Fibroblast of gingiva (primary cell): ENCODE data around the gene RPLP2.

Source experiments
- DNase-seq: peaks from one replicate; pipeline ENCODE4 v3.0.0-alpha.2; 2011; ENCODE audit warnings: low read depth

Gene RPLP2

DNA sequence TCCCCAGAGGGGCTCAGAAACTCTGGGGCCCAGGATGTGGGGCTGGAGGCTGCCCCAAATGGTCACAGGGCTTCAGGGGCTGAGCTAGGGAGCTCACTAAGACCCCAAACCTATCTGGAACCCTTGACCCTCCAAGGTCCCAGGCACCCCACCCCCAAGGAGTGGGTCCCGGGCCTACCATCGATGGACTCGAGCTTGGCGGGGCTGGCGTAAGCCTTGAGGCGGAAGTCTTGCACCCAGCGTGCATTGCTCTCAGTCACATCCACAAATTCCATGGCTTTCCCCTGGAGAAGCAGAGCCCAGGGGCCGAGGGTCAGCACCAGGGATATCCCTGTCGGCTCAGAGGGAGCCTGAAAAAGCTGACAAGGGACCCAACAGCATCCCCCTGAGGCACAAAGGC is 35.9 kb upstream of the RPLP2 start:
- DNase-seq, result no peak

DNA sequence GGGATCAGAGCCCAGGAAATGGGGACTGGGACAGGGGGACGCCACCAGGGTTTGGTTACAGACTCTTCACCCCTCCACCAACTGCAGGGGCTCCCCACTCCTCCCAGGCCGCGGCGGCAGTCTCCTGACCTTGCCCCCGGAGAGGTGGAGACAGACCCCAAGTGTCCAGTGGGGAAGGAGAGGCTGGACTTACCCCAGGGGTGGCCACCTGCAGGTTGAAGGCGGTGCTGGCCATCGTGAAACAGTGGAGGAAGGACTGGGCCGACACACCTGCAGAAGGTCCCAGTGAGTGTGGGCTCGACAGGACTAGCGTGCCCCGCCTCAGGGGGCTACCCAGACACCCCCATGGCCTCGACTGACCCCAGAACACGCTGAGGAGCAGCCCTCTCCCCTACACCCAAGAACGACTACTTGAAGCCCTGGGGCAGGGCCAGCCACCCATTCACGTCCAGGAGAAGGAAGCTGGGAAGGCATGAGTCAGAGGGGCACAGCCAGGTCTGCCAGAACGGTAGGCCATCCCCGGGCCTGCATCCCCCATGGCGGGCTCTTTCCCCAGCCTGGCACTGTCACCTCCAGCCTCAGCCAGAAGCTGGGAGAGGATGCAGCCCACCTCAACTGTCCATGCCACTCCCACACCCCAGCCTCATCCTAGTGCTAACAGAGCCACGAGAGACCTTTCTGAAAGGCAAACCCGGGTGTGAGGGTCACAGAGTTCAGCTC is 34.7 kb upstream of the RPLP2 start:
- DNase-seq, result no peak

DNA sequence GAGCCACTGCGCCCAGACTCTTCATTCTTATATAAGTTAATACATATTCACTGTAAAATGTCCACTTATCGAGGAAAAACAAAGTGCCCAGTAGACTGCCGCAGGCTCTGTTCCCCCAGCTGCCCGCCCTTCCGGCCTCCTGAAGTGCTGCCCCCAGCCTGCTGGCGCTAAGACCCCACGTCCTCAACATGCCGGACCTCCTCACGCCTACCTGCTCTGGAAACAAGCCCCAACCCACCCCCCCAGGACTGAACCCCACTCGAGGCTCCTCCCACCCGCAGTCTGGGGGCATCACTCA is 33.6 kb upstream of the RPLP2 start:
- DNase-seq, result no peak

DNA sequence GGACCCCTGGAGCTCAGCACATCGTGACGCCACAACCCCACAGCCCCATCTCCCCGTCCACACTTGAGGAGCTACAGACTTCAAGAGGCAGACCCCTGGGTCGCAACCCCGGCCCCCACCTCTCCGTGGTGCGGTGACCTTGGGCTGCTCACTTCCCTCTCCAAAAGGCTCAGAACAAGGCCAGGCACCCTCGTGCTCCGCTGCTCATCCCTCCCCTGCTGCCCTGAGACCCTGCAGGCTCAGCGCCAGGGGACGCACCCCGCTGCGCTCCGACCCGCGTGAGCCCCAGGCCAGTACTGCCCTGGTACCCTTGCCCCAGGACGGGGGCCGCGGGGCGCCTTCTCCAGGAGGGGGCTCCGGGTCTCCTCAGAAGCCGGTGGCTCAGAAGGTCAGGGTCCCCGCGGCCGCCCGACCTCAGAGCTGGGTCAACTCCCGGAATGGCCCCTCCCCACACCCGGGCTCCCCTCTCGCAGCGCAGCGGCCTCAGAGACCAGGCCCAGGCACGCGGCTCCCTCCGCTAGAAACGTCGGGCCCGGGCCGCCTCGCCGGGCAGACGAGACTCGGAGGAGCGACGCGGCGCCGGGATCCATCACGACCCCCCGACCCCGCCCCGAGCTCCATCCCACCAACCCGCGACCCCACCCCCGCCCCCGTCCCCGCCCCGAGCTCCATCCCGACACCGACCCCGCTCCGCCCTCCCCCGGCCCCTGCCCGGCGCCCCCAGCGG is 33.0 kb upstream of the RPLP2 start:
- DNase-seq, result no peak

- DNase-seq, result peak; percentile 79
Measured at GRCh38 chr11:777288-778255, 32.2 kb upstream of the RPLP2 start, which contains the start of gene GATD1. GATD1 (minus strand) TSS chr11:777487; CDS start chr11:777462, 25 bp downstream.

DNA sequence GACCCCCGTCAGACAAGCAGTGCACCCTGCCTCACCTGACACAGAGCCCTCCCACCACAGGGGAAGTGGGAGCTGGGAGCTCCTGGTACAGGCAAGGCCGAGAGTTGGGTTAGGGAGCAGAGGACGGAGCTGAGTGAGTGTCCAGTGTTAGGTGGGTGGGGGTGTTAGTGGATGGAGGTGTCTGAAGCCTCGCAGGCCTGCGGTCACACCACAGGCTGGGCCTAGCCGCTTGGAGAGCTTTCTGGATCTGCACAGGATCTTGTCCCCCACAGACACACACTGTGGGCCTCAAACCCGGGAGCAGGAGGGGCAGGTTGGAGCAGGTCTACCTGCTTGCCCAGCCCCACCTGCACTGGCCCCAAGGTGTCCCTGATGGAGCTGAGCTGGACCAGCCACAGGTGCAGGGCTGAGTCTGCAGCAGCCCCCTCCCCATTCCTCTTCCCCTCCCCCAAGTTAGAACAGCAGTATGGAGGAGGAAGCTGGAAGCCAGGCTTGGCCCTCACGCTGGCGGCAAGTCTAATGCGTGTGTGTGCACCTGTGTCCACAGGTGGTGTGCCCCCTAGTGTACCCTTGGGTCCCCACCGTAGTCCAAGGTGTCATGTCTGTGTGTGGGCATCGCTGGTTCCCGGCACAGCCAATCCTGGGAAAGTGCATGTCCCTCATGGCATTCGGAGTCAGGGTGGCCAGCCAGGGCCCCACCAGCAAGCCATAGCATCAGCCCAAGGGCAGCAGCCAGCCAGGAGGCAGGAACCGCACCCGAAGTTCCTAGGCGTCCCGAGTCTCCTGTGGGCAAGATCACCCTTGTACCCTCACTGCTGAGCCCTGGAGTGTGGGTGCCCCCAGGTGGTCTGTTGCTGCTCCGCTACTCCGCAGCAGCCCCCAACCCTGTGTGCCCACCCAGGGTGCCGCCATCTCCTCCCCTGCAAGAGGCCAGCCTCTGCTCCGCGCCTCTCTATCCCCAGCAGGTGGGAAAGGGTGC is 30.5 kb upstream of the RPLP2 start:
- no peak for DNase-seq

DNA sequence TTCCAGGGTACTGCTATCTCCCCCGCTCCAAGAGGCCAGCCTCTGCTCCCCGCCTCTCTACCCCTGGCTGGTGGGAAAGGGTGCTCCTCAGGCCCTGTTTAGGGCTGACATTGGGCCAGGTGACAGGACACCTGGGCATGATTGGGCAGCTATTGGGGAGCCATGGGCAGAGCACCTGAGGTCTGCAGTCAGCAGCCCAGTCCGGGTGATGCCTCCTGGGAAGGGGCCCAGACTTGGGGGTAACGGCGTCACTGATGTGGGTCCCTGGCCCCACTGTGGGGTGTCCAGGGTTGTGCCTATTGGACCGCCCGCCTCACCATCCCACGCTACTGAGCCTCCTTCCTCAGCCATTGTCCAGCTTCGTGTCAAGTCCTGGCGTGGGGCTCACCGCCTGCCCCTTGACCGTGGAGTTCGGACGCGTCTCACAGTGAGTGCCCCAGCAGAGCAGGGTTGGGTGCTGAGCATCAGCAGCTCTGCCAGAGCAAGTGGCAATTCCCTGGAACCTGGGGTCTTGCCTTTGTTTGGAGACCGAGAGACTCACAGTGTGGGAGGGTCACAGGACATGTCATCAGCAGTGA is 29.7 kb upstream of the RPLP2 start:
- DNase-seq, result no peak

DNA sequence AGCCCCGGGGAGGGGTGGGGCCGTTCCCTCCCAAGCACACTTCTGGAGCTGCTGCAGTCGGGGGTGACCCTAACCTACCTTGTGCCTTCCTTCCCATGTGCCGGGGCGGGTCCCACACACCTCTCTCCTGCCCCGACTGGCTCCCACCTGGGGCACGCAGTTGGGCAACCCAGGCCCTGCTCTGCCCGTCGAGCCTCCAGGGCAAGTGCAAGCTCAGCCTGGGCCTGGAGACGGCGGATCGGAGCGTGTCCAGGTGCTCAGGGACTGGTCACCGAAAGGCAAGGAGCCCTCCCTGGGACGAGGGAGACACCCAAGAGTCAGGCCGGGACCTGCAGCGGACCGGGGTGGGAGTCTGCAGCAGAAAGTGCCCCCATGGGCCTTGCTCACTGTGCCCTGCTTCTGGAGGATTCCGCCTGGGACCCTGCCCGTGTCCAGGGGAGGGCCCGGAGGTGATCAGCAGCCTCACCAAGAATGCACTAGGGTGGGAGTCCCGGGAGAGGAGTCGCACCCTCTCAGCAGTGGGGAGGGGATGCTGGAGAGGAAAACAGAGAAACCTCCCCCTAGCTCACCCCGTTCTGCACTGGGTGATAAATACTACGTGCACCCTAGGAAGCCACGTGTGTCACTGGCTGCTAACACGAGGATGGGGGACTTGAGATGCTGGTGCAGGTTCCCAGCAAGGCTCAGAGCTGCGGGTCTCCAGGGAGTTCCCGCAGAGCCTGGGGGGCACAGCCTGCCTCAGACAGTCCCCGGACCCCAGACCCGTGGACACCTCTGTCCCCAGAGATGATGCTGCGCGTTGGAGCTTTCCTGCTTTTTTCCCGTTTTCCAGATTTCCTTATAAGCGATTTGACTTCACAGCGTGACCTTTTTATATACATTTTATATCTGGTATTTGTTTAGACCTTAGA is 27.2 kb upstream of the RPLP2 start:
- no peak for DNase-seq

- DNase-seq, result peak; percentile 97
Measured at GRCh38 chr11:783581-784015, 26.2 kb upstream of the RPLP2 start.

- DNase-seq, result no peak
Measured at GRCh38 chr11:786235-787083, 23.3 kb upstream of the RPLP2 start.

GRCh38 chr11:787084-787675 is 22.6 kb upstream of the RPLP2 start:
- no peak for DNase-seq

DNA sequence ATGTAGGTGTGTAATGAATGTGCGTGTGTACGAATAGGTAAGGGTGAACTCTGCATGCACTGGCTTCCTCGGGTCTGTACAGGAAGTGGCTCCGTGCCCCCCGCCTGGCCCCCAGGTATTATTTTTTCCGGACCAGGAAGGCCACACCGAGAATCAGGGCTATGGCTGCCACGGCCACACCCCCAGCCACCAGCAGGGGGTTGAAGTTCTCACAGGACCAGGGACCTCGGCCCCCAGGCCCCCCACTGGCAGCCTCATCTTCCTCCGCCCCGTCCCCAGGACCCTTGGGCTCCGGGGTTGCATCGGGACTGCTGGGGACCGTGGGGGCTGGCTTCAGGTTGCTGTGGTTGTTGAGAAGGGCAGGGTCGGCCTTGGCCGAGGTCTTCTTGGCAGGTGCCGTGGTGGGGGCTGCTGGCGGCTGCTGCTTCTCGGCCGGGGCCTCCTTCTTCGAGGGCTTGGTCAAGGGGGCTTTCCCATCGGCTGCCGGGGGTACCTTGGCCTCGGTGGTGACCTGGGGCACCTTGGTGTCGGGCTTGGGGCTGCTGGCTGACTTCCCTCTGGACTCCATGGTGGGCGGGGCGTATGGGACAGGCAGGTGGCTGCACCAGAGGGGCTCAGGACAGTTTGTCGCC is 21.6 kb upstream of the RPLP2 start:
- no peak for DNase-seq

- DNase-seq, result no peak
Measured at GRCh38 chr11:788953-789940, 20.5 kb upstream of the RPLP2 start.

DNA sequence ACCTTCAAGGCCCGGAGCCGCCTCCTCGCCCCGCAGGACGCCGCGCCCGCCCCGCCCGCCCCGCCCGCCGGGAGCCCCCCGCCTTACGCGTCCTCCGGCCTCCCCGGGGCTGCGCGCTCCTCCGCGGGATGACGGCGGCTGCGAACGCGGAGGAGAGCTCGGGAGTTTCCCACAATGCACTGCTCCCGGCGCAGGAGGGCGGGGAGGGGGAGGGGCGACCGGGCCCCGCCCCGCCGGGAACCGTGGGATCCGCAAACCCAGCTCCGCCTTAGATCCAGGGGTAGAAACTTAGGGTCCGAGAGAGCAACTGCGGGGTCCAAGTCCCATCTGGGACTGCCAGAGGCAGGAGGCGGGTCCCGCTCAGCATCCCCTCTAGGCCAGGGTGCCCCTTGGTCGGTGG is 19.8 kb upstream of the RPLP2 start, which contains the start of gene CEND1:
TSS of gene CEND1 (minus strand) at position 148 of the 400 bp plus-strand sequence. CDS start 1,514 bp downstream, outside the sequence.
- peak; percentile 53 for DNase-seq

GRCh38 chr11:790721-791564 is 18.8 kb upstream of the RPLP2 start:
- DNase-seq, result peak; percentile 64
